ENCODE data around the gene AP2M1. TPM values are rescaled to one million over a fixed set of nuclear protein-coding genes. Genes with fewer than 3 reads are reported as not detected.

The AP2M1 gene
- total RNA-seq, 1 experiment from 2014 or later: 353 TPM

- TF ChIP-seq YY1 (IDR thresholded peaks at IDR 0.05; ENCODE audit: extremely low read depth, insufficient replicate concordance, low read depth, low read length): no peak
- TF ChIP-seq ATF3 (IDR thresholded peaks at IDR 0.05): no peak
- no peak for TF ChIP-seq MAX (IDR thresholded peaks at IDR 0.05)
- TF ChIP-seq REST (IDR thresholded peaks at IDR 0.05; ENCODE audit: low read depth): no peak
Measured at GRCh38 chr3:184192889-184193288, 18.2 kb downstream of the AP2M1 start (continued).

GRCh38 chr3:184193991-184194539 is 19.4 kb downstream of the AP2M1 start:
- ChIA-PET RAD21 (ENCODE audit: low non-redundant PET in 1 of 2, low total read pairs in 2 of 2, uncharacterized antibody in 2 of 2, unreplicated experiment in 2 of 2) (no interaction called here), CTCF (no interaction called here), POLR2A (no interaction called here)
- Histone ChIP-seq H3K9ac (ENCODE audit: low read length) (no peak overlapping the region), H3K9me3 (ENCODE audit: control insufficient read depth in 1 of 2, insufficient read depth in 1 of 2, low read depth in 1 of 2, low read length in 2 of 2) (no peaks in the 10 kb centered on the region), H3K27me3 (ENCODE audit: insufficient read depth, low read length) (no peaks in the 10 kb centered on the region), H3K27ac (ENCODE audit: low read depth, low read length) (no peak overlapping the region), H4K20me1 (ENCODE audit: insufficient read depth) (no peaks in the 10 kb centered on the region), H3K9me2 (ENCODE audit: insufficient read depth) (no peaks in the 10 kb centered on the region), H3K4me1 (ENCODE audit: control insufficient read depth in 1 of 2, insufficient read depth in 2 of 2, low read length in 2 of 2) (no peaks in the 10 kb centered on the region), H3K4me2 (ENCODE audit: low read length) (no peak overlapping the region), H3K79me2 (ENCODE audit: insufficient read depth, low read length) (peaks cover 16% of the 10 kb centered on the region; the same call in 1 of the 2 replicates), H2AFZ (ENCODE audit: low read depth, low read length, poor library complexity, severe bottlenecking) (no peak overlapping the region), H3K36me3 (ENCODE audit: control insufficient read depth in 1 of 2, insufficient read depth in 2 of 2, low read length in 2 of 2) (peaks cover 48 to 50% of the 10 kb centered on the region in 2 experiments), H3K4me3 (replicated peaks in 1 of 2; ENCODE audit: low read depth in 1 of 2, low read length in 2 of 2) (no peak overlapping the region)
- ATAC-seq (no peak), DNase-seq (ENCODE audit: low read depth, low spot score) (no peak)
- intact Hi-C loops (cut with micrococcal nuclease): no loop called here
- no TSS peak for BruUV-seq (replicated peaks)
- TF ChIP-seq SIN3A (IDR thresholded peaks at IDR 0.05; ENCODE audit: low read depth) (no peak), EGR1 (IDR thresholded peaks at IDR 0.05; ENCODE audit: low read depth) (no peak), POLR2A (IDR thresholded peaks at IDR 0.05; ENCODE audit: borderline replicate concordance, extremely low read depth, insufficient read depth, insufficient read length) (no peak), CEBPB (IDR thresholded peaks at IDR 0.05; ENCODE audit: low read depth) (no peak), TCF7L2 (IDR thresholded peaks at IDR 0.05; ENCODE audit: borderline replicate concordance, extremely low read depth, insufficient read depth, insufficient read length) (no peak), FOSL1 (IDR thresholded peaks at IDR 0.05; ENCODE audit: low read depth) (no peak), JUND (IDR thresholded peaks at IDR 0.05) (no peak), YY1 (IDR thresholded peaks at IDR 0.05; ENCODE audit: extremely low read depth, insufficient replicate concordance, low read depth, low read length) (no peak), REST (IDR thresholded peaks at IDR 0.05; ENCODE audit: low read depth) (no peak), ATF3 (IDR thresholded peaks at IDR 0.05) (no peak), RAD21 (IDR thresholded peaks at IDR 0.05; ENCODE audit: low read depth) (no peak), ELF1 (IDR thresholded peaks at IDR 0.05; ENCODE audit: borderline replicate concordance, low read depth) (no peak)

Data from HCT116 (cell line).